RWPE2 (cell line): ENCODE data around the gene GSTM3.

ENCODE experiments used
- ATAC-seq: fragments of 200-7000 bp; cut with Tn5 transposase; 3 replicates; pipeline ENCODE4 v1.9.1; 2021; ENCODE audit warnings: low read depth
- DNase-seq: peaks from one replicate; pipeline ENCODE4 v3.0.0-alpha.2; 2020; ENCODE audit warnings: low spot score
- H3K27ac ChIP-seq: fragments of 450-650 bp; 2 replicates; pipeline ENCODE4 v1.5.1; 2017; ENCODE audit warnings: mild to moderate bottlenecking; ENCODE audit not compliant: poor library complexity, severe bottlenecking
- H3K27me3 ChIP-seq: fragments of 250-450 bp; sonication (Bioruptor Pico); 2 replicates; pipeline ENCODE4 v1.5.1; 2021; ENCODE audit warnings: mild to moderate bottlenecking, moderate library complexity; ENCODE audit not compliant: insufficient read depth, poor library complexity, severe bottlenecking
- H3K36me3 ChIP-seq: fragments of 250-450 bp; sonication (Bioruptor Pico); 2 replicates; pipeline ENCODE4 v1.5.1; 2020; ENCODE audit warnings: low read depth, mild to moderate bottlenecking, moderate library complexity
- H3K4me1 ChIP-seq: fragments of 250-450 bp; sonication (Bioruptor Pico); 2 replicates; pipeline ENCODE4 v1.5.1; 2021; ENCODE audit warnings: mild to moderate bottlenecking, moderate library complexity; ENCODE audit not compliant: insufficient read depth, poor library complexity, severe bottlenecking
- H3K4me3 ChIP-seq: fragments of 250-450 bp; sonication (Bioruptor Pico); 2 replicates; pipeline ENCODE4 v1.5.1; 2021; ENCODE audit warnings: mild to moderate bottlenecking, moderate library complexity; ENCODE audit not compliant: severe bottlenecking
- H3K9me3 ChIP-seq: fragments of 250-450 bp; sonication (Bioruptor Pico); 2 replicates; pipeline ENCODE4 v1.5.1; 2021; ENCODE audit warnings: mild to moderate bottlenecking, moderate library complexity; ENCODE audit not compliant: severe bottlenecking
- CTCF ChIP-seq: fragments of 450-650 bp; IDR thresholded peaks from one replicate; pipeline ENCODE4 v1.5.1; 2017; ENCODE audit warnings: mild to moderate bottlenecking, moderate library complexity; ENCODE audit not compliant: poor library complexity, severe bottlenecking

The GSTM3 gene

GRCh38 chr1:109762039-109762585 lies 21.3 kb upstream of the GSTM3 start:
- Histone ChIP-seq H3K9me3 (no peaks in the 10 kb centered on the region), H3K27ac (no peak overlapping the region), H3K27me3 (no peaks in the 10 kb centered on the region), H3K4me1 (no peaks in the 10 kb centered on the region), H3K36me3 (no peaks in the 10 kb centered on the region), H3K4me3 (no peak overlapping the region)
- no peak for TF ChIP-seq CTCF
- peak; percentile 22 for DNase-seq
- ATAC-seq = no peak

GRCh38 chr1:109761227-109762038 lies 20.6 kb upstream of the GSTM3 start:
- Histone ChIP-seq H3K4me1 (no peaks in the 10 kb centered on the region), H3K4me3 (no peak overlapping the region), H3K27me3 (no peaks in the 10 kb centered on the region), H3K36me3 (no peaks in the 10 kb centered on the region), H3K27ac (no peak overlapping the region), H3K9me3 (no peaks in the 10 kb centered on the region)
- no peak for TF ChIP-seq CTCF
- no peak for ATAC-seq
- peak; percentile 41 for DNase-seq

GRCh38 chr1:109760581-109761226 lies 19.9 kb upstream of the GSTM3 start:
- ATAC-seq = no peak
- TF ChIP-seq CTCF = no peak

GRCh38 chr1:109759513-109760334 lies 18.9 kb upstream of the GSTM3 start:
- Histone ChIP-seq H3K9me3 (no peaks in the 10 kb centered on the region), H3K27me3 (no peaks in the 10 kb centered on the region), H3K4me3 (no peak overlapping the region), H3K4me1 (no peaks in the 10 kb centered on the region), H3K36me3 (no peaks in the 10 kb centered on the region), H3K27ac (no peak overlapping the region)
- DNase-seq = peak; percentile 52
- no peak for ATAC-seq
- TF ChIP-seq CTCF = no peak

More at GRCh38 chr1:109760581-109761226, 19.9 kb upstream of the GSTM3 start:
- no peaks in the 10 kb centered on the region for H3K27me3 ChIP-seq
- no peaks in the 10 kb centered on the region for H3K4me1 ChIP-seq
- no peaks in the 10 kb centered on the region for H3K36me3 ChIP-seq
- H3K4me3 ChIP-seq = no peak overlapping the region
- no peak overlapping the region for H3K27ac ChIP-seq
- DNase-seq = peak; percentile 41
- H3K9me3 ChIP-seq = no peaks in the 10 kb centered on the region
